ENCODE measurements around the gene GABARAP. TPM values are rescaled to one million over a fixed set of nuclear protein-coding genes. Genes with fewer than 3 reads are reported as not detected.
A peak's percentile ranks its signal among the peaks of the same experiment; 100 is the strongest.

Gene GABARAP
- total and polyA plus RNA-seq, 2 experiments from 2014 or later = 355 to 847 TPM

GRCh38 chr17:7218166-7218565 is 24.1 kb downstream of the GABARAP start:
- TF ChIP-seq EZH2phosphoT487 (IDR thresholded peaks at IDR 0.05; ENCODE audit: insufficient read depth, low read depth) (no peak), EZH2 (IDR thresholded peaks at IDR 0.05; ENCODE audit: insufficient read depth, poor library complexity, severe bottlenecking) (no peak)
- Histone ChIP-seq H3K4me3 (peak overlapping the region; percentile 70), H3K9me3 (ENCODE audit: low read depth) (no peaks in the 10 kb centered on the region), H3F3A (ENCODE audit: insufficient read depth) (peaks cover 24% of the 10 kb centered on the region), H3K9ac (peak overlapping the region; percentile 77), H3K9me2 (ENCODE audit: insufficient read depth) (no peaks in the 10 kb centered on the region), H2AFZ (peak overlapping the region; percentile 84), H3K27me3 (replicated peaks; ENCODE audit: insufficient read depth) (no peaks in the 10 kb centered on the region), H3K27ac (peak overlapping the region; percentile 37; the same call in 1 of the 2 replicates), H3K79me2 (ENCODE audit: insufficient read depth) (peaks cover 64% of the 10 kb centered on the region), H3K4me1 (ENCODE audit: insufficient read depth) (peaks cover 34% of the 10 kb centered on the region), H4K20me1 (ENCODE audit: insufficient read depth) (no peaks in the 10 kb centered on the region), H3K4me2 (ENCODE audit: unreplicated experiment) (peak overlapping the region; percentile 78), H3K36me3 (ENCODE audit: low read depth) (peaks cover 8% of the 10 kb centered on the region; the same call in 1 of the 2 replicates)
- in situ Hi-C loops (cut with MboI) = no loop called here
- DNase-seq = no peak
- WGBS, 2 experiments (ENCODE audit: low coverage in 1 of 2, low lambda C conversion rate in 2 of 2, missing lambda C conversion rate in 2 of 2) = 56 to 72% methylated on average over 5 to 6 of the region's 6 CpGs

GRCh38 chr17:7217113-7217987 is 24.9 kb downstream of the GABARAP start:
- peak overlapping the region; percentile 87 for H3K4me3 ChIP-seq
- peaks cover 64% of the 10 kb centered on the region for H3K79me2 ChIP-seq (ENCODE audit: insufficient read depth)
- no peaks in the 10 kb centered on the region for H4K20me1 ChIP-seq (ENCODE audit: insufficient read depth)
- H3K4me2 ChIP-seq (ENCODE audit: unreplicated experiment) = peak overlapping the region; percentile 91
- H3K9me2 ChIP-seq (ENCODE audit: insufficient read depth) = no peaks in the 10 kb centered on the region
- in situ Hi-C loops (cut with MboI) = no loop called here
- H3K27ac ChIP-seq = peak overlapping the region; percentile 37; the same call in 1 of the 2 replicates
- H3K9ac ChIP-seq = peak overlapping the region; percentile 83
- TF ChIP-seq EZH2phosphoT487 (IDR thresholded peaks at IDR 0.05; ENCODE audit: insufficient read depth, low read depth) = no peak
- no peak for TF ChIP-seq EZH2 (IDR thresholded peaks at IDR 0.05; ENCODE audit: insufficient read depth, poor library complexity, severe bottlenecking)
- H3F3A ChIP-seq (ENCODE audit: insufficient read depth) = peaks cover 16% of the 10 kb centered on the region
- peak overlapping the region; percentile 84 for H2AFZ ChIP-seq
- 1 to 3% methylated on average over 9 to 32 of the region's 32 CpGs for WGBS, 2 experiments (ENCODE audit: low coverage in 1 of 2, low lambda C conversion rate in 2 of 2, missing lambda C conversion rate in 2 of 2)
- H3K4me1 ChIP-seq (ENCODE audit: insufficient read depth) = peaks cover 34% of the 10 kb centered on the region
- no peaks in the 10 kb centered on the region for H3K27me3 ChIP-seq (replicated peaks; ENCODE audit: insufficient read depth)
- DNase-seq = peak; percentile 88
- H3K36me3 ChIP-seq (ENCODE audit: low read depth) = no peaks in the 10 kb centered on the region
- no peaks in the 10 kb centered on the region for H3K9me3 ChIP-seq (ENCODE audit: low read depth)

GRCh38 chr17:7216242-7217112 is 25.8 kb downstream of the GABARAP start:
- Histone ChIP-seq H3K4me1 (ENCODE audit: insufficient read depth) (peaks cover 34% of the 10 kb centered on the region), H3K27ac (peak overlapping the region; percentile 27), H3K9me2 (ENCODE audit: insufficient read depth) (no peaks in the 10 kb centered on the region), H3K9me3 (ENCODE audit: low read depth) (no peaks in the 10 kb centered on the region), H3K27me3 (replicated peaks; ENCODE audit: insufficient read depth) (no peaks in the 10 kb centered on the region), H4K20me1 (ENCODE audit: insufficient read depth) (no peaks in the 10 kb centered on the region), H3K79me2 (ENCODE audit: insufficient read depth) (peaks cover 62% of the 10 kb centered on the region), H3K9ac (peak overlapping the region; percentile 83), H3K4me2 (ENCODE audit: unreplicated experiment) (peak overlapping the region; percentile 91), H3K36me3 (ENCODE audit: low read depth) (no peaks in the 10 kb centered on the region), H3F3A (ENCODE audit: insufficient read depth) (peaks cover 15% of the 10 kb centered on the region), H2AFZ (no peak overlapping the region), H3K4me3 (peak overlapping the region; percentile 87)
- DNase-seq = peak; percentile 28
- TF ChIP-seq EZH2 (IDR thresholded peaks at IDR 0.05; ENCODE audit: insufficient read depth, poor library complexity, severe bottlenecking) (no peak), EZH2phosphoT487 (IDR thresholded peaks at IDR 0.05; ENCODE audit: insufficient read depth, low read depth) (no peak)
- 4 to 5% methylated on average over 7 of the region's 7 CpGs for WGBS, 2 experiments (ENCODE audit: low coverage in 1 of 2, low lambda C conversion rate in 2 of 2, missing lambda C conversion rate in 2 of 2)
- in situ Hi-C loops (cut with MboI) = no loop called here

GRCh38 chr17:7215652-7216180 is 26.5 kb downstream of the GABARAP start:
- Histone ChIP-seq H3K9ac (peak overlapping the region; percentile 83), H3K27ac (peak overlapping the region; percentile 85), H3K36me3 (ENCODE audit: low read depth) (no peaks in the 10 kb centered on the region), H4K20me1 (ENCODE audit: insufficient read depth) (no peaks in the 10 kb centered on the region), H2AFZ (no peak overlapping the region), H3K4me1 (ENCODE audit: insufficient read depth) (peaks cover 34% of the 10 kb centered on the region), H3K9me3 (ENCODE audit: low read depth) (no peaks in the 10 kb centered on the region), H3K9me2 (ENCODE audit: insufficient read depth) (no peaks in the 10 kb centered on the region), H3K27me3 (replicated peaks; ENCODE audit: insufficient read depth) (no peaks in the 10 kb centered on the region), H3K4me3 (peak overlapping the region; percentile 87), H3K79me2 (ENCODE audit: insufficient read depth) (peaks cover 61% of the 10 kb centered on the region), H3F3A (ENCODE audit: insufficient read depth) (peaks cover 15% of the 10 kb centered on the region), H3K4me2 (ENCODE audit: unreplicated experiment) (peak overlapping the region; percentile 91)
- in situ Hi-C loops (cut with MboI) = no loop called here
- DNase-seq = peak; percentile 55
- 5 to 10% methylated on average over 10 of the region's 10 CpGs for WGBS, 2 experiments (ENCODE audit: low coverage in 1 of 2, low lambda C conversion rate in 2 of 2, missing lambda C conversion rate in 2 of 2)
- TF ChIP-seq EZH2 (IDR thresholded peaks at IDR 0.05; ENCODE audit: insufficient read depth, poor library complexity, severe bottlenecking) (no peak), EZH2phosphoT487 (IDR thresholded peaks at IDR 0.05; ENCODE audit: insufficient read depth, low read depth) (no peak)
